HCEC 1CT (cell line): ENCODE results near the gene ABHD17A.
"Not testable (repeated sequence)": the region's sequence is repeated elsewhere in the genome, so short reads cannot be mapped to it uniquely, and the experiment has no call there.

Source experiments
- DNase-seq: peaks from one replicate; pipeline ENCODE4 v3.0.0-alpha.2; 2017

Gene ABHD17A

GRCh38 chr19:1909761-1910080 lies 24.4 kb upstream of the ABHD17A start:
- DNase-seq, result no peak

GRCh38 chr19:1908364-1908678 lies 23.0 kb upstream of the ABHD17A start:
- DNase-seq, result no peak

GRCh38 chr19:1907563-1908363 lies 22.5 kb upstream of the ABHD17A start:
- DNase-seq, result no peak

- DNase-seq, result no peak
Measured at GRCh38 chr19:1906985-1907562, 21.8 kb upstream of the ABHD17A start.

GRCh38 chr19:1905863-1906375 lies 20.6 kb upstream of the ABHD17A start:
- DNase-seq, result no peak

- DNase-seq, result peak; percentile 99
Measured at GRCh38 chr19:1905110-1905862, 20.0 kb upstream of the ABHD17A start, which contains the start of the genes ADAT3 and SCAMP4. Gene ADAT3, plus strand, starts transcription at chr19:1905399. Its CDS starts 6,649 bp downstream, at chr19:1912048. Gene SCAMP4, plus strand, starts transcription at chr19:1905399. Its CDS starts 9,621 bp downstream, at chr19:1915020.

GRCh38 chr19:1904860-1905109 lies 19.5 kb upstream of the ABHD17A start:
- DNase-seq, result no peak

- no peak for DNase-seq
Measured at GRCh38 chr19:1902923-1903322, 17.6 kb upstream of the ABHD17A start.

- DNase-seq, result no peak
Measured at GRCh38 chr19:1901940-1902404, 16.7 kb upstream of the ABHD17A start.

GRCh38 chr19:1896508-1896907 lies 11.2 kb upstream of the ABHD17A start:
- DNase-seq, result no peak

- no peak for DNase-seq
Measured at GRCh38 chr19:1893791-1894190, 8.5 kb upstream of the ABHD17A start.

GRCh38 chr19:1889907-1890306 lies 4.6 kb upstream of the ABHD17A start:
- DNase-seq, result no peak

- no peak for DNase-seq
Measured at GRCh38 chr19:1888385-1888784, 3.1 kb upstream of the ABHD17A start.

- DNase-seq, result not testable (repeated sequence)
Measured at GRCh38 chr19:1886360-1886759, 1.1 kb upstream of the ABHD17A start.

- DNase-seq, result peak; percentile 25
Measured at GRCh38 chr19:1884719-1885334, 469 bp downstream of the ABHD17A start.

- DNase-seq, result no peak
Measured at GRCh38 chr19:1884291-1884718, 991 bp downstream of the ABHD17A start.

GRCh38 chr19:1883784-1884183 lies 1.5 kb downstream of the ABHD17A start:
- no peak for DNase-seq

GRCh38 chr19:1882786-1883692 lies 2.3 kb downstream of the ABHD17A start:
- no peak for DNase-seq

GRCh38 chr19:1882089-1882785 lies 3.1 kb downstream of the ABHD17A start:
- DNase-seq, result no peak

- DNase-seq, result not testable (repeated sequence)
Measured at GRCh38 chr19:1881393-1882088, 3.8 kb downstream of the ABHD17A start.
